MM.1S (cell line): Measurements from ENCODE around the gene SLC25A48.

Source experiments
- CTCF ChIP-seq: fragments of 300-600 bp; sonication (generic); IDR thresholded peaks from 2 replicates; pipeline ENCODE4 v1.5.1; 2016; ENCODE audit warnings: antibody characterized with exemption, low read length, mixed read lengths
- EZH2phosphoT487 ChIP-seq: fragments of 300-600 bp; sonication (generic); IDR thresholded peaks from 2 replicates; pipeline ENCODE4 v1.6.1; 2018; ENCODE audit warnings: antibody characterized with exemption, low read length

GRCh38 chr5:135822286-135822685 is 12.2 kb upstream of the SLC25A48 start:
- TF ChIP-seq EZH2phosphoT487 (no peak), CTCF (no peak)
